ENCODE measurements around the gene SCNN1B. TPM values are rescaled to one million over a fixed set of nuclear protein-coding genes. Genes with fewer than 3 reads are reported as not detected.
"Not testable (repeated sequence)": the region's sequence is repeated elsewhere in the genome, so short reads cannot be mapped to it uniquely, and the experiment has no call there.

SCNN1B gene, protein sequence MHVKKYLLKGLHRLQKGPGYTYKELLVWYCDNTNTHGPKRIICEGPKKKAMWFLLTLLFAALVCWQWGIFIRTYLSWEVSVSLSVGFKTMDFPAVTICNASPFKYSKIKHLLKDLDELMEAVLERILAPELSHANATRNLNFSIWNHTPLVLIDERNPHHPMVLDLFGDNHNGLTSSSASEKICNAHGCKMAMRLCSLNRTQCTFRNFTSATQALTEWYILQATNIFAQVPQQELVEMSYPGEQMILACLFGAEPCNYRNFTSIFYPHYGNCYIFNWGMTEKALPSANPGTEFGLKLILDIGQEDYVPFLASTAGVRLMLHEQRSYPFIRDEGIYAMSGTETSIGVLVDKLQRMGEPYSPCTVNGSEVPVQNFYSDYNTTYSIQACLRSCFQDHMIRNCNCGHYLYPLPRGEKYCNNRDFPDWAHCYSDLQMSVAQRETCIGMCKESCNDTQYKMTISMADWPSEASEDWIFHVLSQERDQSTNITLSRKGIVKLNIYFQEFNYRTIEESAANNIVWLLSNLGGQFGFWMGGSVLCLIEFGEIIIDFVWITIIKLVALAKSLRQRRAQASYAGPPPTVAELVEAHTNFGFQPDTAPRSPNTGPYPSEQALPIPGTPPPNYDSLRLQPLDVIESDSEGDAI
- polyA plus RNA-seq (ENCODE audit: insufficient read length in 12 of 12), result 1 to 10 TPM in 2 of 12 donors, under 1 TPM in 6, not detected in 4; 0.07 to 2.6 (median 0.31) TPM
- long read RNA-seq, donor 1, result 0 reads
- long read RNA-seq, donor 2, result 0 reads
- long read RNA-seq, donor 3, result 0 reads
- long read RNA-seq, donor 4, result 0 reads
- long read RNA-seq, donor 5, result 0 reads
- long read RNA-seq, donor 6, result 0 reads
- long read RNA-seq, donor 7, result 0 reads
- long read RNA-seq, donor 8, result 0 reads
- long read RNA-seq, donor 9, partial matches to known transcripts, result 7 of 7 reads
- long read RNA-seq, donor 9, other reads (novel, unspliced or antisense), result 0 of 7 reads
- long read RNA-seq, donor 10, result 0 reads
- long read RNA-seq, donor 11, result 0 reads

DNA sequence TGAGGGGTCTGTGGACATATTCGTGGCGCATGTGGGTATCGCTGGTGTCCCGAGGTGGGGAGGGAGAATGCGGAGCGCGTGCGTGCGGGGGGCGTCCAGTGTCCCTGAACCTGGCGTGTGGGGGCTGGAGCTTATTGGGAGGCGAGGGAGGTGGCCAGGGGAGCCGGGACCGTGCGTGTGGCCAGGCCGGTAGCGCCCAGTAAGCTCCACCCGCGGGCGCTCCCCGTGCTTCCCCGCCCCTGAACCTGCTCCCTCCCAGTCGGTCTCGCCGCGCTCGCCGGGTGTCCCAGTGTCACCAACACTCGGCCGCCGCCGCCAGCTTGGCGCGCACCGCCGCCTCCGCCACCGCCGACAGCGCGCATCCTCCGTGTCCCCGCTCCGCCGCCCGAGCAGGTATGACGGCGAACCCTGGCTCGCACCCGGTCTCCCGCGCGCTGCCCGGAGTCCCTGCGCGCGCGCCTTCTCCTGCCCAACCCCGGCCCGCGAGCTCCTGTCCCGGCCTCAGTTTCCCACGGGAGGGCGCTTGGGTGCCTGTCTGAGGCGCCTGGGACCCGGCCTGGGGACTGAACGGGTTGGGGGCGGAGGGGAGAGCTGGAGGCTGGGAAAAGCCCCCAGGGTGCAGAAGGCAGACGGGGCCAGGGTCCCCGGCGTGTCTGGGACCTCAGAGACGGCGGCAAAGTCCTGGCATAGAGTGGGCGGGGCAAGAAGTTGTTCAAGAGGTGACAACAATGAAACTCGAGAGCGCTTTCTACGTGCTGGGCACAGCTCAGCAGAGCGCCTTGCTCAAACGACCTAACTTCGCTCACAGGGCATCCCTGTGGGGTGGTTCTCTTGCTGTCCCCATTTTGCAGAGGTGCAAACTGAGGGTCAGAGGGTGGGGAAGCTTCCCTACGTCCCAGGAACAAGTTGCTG, at the start of gene SCNN1B:
Gene SCNN1B (plus strand): TSS at position 258 of the 912 bp plus-strand sequence. CDS start 46,298 bp downstream, outside the sequence.
- DNase-seq, result no peak

DNA sequence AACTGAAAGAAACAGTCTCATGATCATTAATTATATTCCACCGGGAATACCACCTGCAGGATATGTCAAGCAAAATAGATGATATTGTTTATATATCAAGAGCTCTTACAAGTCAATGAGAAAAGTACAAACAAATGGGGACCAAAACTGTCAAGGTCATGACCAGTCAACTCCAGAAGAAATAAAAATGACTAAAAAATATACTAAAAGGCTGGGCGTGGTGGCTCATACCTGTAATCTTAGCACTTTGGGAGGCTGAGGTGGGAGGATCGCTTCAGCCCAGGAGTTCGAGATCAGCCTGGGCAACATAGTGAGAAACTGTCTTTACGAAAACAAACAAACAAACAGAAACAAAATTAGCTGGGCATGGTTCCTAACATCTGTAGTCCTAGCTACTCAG, 49.8 kb upstream of the SCNN1B start:
- DNase-seq, result no peak

DNA sequence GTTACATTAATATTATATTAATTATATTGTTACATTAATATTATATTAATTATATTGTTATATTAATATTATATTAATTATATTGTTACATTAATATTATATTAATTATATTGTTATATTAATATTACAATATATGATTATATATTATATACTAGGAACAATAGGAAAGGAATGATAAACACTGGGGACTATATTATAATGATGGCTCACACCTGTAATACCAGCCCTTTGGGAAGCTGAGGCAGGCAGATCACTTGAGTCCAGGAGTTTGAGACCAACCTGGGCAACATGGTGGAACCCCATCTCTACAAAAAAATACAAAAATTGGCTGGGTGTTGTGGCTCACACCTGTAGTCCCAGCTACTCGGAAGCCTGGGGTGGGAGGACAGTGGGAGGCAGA, 48.5 kb upstream of the SCNN1B start:
- not testable (repeated sequence) for DNase-seq

DNA sequence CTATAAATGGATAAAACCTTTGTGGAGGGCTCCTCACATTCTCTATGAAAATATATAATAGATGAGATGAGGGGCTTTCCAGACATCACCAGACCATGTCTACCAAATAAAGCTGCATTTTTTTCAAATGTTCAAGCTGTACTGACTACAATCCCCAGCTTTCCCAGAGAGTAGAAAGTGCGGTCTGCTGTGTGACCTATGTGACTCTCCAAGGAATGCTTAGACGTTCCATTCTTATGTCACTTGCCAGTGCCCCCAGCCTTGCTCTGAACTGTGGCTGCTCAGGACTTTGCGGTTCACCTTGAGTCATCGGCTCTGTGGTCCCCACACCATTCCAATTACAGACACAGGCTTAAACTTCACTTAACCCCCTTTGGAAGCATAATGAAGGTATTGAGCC, 47.8 kb upstream of the SCNN1B start:
- DNase-seq, result no peak

DNA sequence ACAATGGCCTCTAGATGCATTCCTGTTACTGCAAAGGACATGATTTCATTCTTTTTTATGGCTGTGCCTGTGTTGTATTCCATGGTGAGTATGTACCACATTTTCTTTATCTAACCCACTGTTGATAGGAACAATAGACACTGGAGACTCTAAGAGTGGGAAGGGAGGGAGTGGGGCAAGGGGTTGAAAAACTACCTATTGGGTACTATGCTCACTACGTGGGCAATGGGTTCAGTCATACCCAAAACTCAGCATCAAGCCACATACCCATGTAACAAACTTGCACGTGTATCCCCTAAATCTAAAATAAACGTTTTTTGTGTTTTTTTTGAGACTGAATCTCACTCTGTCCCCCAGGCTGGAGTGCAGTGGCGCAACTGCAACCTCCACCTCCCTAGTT, 47.1 kb upstream of the SCNN1B start:
- no peak for DNase-seq

DNA sequence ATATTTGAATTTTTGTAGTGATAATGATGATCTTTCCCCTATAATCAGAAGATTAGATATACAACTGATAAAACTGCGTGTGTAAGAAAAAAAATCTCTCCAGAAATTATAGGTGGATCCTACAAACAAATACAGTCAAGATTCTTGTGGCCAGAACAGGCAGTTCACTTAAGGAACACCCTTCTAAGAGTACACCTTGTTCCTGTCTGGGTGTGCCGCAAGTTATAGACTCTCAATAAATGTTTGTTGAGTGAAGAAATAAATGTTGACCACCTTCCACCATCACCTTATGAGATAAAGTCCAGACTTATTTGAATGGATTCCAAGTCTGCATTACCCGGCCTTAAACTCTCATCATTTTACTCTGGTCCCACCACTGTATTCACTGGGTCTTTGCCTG, 45.7 kb upstream of the SCNN1B start:
- no peak for DNase-seq

DNA sequence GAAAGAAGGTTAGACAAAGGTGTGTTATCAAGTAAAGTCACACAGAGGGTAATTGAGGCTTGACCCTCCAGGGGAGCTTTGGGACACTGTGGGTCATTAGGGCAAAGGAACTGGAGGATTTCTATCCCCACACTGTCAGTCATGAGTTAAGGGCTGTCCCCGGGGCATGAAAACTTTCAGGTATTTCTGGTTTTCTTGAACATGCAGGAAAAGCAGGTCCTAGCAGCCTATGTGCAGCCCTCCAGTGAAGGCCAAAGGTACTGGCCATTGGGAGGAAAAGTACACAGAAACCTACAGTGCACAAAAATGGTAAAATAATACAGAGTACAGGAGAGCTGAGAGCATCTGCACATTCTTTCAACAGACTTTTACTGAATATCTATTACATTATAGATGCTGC, 44.4 kb upstream of the SCNN1B start:
- DNase-seq, result no peak

DNA sequence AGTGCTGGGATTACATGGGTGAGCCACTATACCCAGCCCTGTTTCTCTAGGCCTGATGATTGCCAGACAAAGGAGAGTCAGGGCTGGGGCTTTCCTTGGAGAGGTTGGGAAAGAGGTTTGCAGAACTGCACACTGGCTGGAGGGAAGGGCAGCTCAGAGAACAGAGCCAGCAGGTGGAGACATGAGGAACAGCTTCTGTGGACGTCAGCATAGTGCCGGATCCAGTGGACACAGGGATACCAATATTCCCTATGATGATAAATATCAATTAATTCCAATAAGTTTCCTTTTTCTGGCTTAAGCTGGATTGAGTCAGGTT, 43.2 kb upstream of the SCNN1B start:
- DNase-seq, result no peak

DNA sequence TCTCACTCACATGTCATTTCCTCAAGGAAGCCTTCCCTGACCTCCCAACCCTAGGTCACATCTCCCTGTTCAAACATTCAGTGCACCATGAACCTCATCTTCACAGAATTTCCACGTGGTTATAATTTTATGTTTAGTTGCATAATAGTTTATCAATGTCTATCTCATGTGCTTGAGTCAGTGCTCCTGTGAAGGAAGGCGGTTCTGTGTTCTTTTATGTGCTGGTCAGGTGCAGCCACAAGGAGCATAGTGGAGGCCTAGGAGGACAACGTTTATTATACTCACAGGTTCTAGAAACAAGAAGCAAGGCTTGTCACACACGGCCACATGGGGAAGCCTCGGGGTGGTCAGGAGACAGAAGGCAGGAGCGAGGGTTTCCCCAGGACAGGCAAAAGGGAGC, 34.5 kb upstream of the SCNN1B start:
- DNase-seq, result no peak

DNA sequence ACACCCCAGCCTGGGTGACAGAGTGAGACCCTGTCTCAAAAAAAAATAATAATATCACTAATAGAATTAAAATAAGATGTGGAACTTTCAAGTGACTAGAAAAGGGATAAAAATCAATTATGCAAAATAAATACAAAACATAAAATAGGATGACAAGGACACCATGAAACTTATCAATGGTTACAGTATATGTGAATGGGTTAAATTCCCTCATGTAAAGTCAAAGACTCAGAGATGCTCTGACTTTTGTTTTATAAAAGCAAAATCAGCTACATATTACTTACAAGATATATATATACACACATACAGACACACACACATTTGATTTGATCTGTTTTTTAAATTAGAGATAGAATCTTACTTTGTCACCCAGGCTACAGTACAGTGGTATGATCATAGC, 33.5 kb upstream of the SCNN1B start:
- no peak for DNase-seq

DNA sequence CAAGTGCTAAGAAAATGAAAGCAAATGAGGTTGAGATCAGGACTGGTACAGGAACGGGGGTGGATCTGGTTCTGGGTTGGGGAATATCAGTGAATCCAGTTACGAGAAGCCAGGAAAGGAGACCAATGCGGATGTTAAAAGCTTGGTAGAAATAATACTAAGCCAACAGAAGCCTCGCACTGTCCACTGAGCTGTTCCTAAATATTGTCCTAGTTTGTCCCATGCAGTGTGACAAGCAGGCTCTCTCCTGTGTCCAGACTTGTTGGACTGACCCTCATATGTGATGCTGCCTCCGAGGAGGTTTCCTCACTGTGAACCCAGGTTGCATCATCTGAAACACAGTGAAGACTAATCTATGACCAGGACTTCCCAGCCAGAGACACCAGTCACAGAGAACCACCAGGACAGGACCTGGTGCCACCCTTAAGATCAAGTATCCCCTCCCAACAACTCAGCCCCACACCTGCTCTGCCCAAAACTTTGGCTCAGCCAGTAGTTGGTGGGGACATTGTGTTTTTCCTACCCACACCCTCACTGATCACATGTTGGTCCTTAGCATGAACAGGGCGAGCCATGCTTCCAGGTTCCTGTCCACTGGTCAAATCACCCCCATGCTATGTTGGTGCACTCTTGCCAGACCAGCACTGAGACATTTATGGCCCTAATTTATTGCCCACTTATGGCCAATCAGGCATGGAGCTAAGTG, 32.7 kb upstream of the SCNN1B start:
- DNase-seq, result no peak

DNA sequence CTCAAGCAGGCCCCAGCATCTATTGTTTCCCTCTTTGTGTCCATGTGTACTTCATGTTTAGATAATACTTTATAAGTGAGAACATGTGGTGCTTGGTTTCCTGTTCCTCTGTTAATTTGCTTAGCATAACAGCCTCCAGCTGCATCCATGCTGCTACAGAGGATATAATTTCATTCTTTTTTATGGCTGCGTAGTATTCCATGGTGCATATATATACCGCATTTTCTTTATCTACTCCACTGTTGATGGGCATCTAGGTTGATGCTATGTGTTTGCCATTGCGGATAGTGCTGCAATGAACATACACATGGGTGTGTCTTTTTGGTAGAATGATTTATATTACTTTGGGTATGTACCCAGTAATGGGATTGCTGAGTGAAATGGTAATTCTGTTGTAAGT, 31.4 kb upstream of the SCNN1B start:
- DNase-seq, result no peak

DNA sequence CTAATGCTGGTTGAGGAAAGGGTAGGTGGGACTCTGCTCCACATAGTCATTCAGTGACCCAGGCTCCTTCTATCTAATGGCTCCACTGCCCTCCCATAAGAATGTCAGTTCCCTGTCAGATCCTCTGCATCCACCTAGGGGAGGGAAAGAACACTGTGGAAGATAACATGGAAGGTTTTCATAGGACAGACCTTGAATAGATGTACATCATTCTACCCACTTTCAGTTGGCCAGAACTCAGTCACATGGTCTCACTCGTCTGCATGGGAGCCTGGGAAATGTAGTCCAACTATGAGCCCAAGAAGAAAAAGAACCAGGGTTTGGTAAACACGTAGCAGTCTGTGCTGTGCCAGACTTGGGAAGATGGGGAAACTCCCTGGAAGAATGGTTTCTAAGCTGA, 27.1 kb upstream of the SCNN1B start:
- no peak for DNase-seq

DNA sequence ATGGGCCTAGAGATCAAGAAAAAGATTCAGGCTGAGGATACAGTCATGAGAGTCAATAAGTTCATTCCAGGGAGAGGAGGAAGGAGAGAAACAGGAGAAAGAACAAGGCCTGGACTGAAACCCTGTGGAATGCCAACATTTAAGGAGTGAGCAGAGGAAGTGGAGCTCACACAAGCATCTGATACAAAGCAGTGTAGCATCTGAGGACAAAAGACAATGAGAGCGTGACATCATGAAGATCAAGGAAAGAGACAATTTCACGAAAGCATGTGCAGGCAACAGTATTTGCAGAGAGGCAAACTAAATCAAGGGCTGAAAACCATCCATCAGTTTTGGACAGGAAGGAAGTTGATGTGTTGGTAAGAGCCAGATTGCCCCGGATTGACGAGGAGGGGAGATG, 25.3 kb upstream of the SCNN1B start:
- no peak for DNase-seq

DNA sequence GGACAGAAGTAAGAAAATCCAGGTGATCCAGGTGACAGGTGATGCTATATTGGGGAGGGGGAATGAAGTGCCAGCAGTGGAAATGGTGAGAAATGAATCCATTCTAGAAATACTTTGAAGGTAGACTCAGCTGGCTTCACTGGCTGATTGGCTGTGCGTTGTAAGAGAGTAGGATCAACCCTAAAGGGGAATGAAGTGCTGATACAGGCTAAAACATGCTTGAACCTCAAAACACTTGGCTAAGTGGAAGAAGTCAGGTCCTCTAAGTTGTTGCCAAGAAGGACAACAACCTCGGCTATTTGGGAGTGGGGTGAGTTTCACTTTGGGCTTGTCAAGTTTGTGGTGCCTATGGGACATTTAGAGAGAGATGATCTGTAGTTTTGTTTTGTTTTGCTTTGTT, 24.1 kb upstream of the SCNN1B start:
- no peak for DNase-seq

DNA sequence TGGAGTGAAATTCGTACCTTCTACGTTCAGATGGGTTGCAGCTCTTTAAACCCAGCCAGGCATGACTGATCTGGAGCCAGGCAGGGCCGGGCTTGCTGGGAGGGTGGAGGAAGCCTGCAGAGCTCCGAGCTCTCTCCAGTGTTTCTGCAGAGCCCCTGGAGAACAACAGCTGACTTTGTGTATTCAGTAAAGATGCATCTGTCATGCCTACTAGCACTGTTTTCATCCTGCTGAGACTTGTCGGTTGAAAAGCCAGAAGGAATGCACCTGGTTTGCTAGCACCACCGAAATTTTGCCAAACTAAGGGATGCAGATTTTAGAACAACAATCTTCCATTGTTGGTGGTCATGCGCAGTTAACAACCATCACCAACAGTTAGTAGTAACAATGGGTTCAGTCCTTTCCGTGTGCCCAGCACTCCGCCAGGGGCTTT, 22.4 kb upstream of the SCNN1B start:
- no peak for DNase-seq

DNA sequence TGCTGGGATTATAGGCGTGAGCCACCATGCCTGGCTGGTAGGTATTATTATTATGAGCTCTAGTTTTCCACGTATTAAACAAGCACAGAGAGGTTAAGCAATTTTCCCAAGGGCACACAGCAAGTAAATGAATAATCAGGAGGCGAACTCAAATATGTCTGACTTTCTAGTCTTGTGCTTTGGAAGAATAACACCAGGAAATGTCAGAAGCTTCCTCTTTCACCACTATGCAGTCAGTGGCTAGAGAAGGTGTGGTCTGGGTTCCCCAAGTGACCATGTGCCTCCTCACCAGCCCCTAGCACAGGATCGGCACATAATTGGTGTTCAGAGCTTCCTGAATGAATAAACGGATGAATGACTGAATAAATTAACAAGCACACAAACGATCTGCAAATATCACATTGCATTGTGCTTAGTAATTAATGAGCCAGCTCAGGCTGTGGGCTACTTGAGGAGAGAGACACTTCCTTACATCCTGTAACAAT, 21.6 kb upstream of the SCNN1B start:
- no peak for DNase-seq

DNA sequence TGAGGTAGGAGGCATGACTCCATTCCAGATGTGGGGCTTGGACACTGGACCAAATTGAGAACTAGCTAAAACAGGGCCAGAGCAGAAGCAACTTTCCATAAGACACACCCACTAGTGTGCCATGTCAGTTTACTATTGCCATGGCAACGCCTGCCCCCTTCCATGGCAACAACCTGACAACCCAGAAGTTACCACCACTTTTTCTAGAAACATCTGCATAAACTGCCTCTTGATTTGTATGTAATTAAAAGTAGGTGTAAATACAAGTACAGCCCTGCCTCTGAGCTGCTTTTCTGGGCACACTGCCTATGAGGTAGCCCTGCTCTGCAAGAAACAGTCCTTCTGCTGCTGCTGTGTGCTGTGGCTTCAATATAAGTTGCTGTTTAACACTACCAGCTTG, 19.5 kb upstream of the SCNN1B start:
- DNase-seq, result no peak

DNA sequence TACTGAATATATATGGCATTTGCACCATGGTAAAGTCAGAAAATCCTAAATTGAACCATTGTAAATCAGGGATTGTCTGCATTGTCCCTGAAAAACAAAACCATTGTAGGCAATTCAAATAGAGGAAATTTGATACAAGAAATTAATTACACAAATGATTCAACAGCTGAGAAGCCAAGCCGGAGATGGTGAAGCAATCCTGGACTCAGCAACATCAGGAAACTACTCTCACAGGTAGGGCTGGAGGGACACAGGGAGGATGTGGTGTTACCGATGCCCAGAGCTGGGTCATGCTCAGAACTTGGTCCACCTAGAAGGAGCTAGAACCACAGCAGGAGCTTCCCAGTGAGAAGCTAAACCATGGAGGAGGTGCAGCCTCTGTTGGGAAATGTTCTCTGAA, 18.5 kb upstream of the SCNN1B start:
- DNase-seq, result no peak

DNA sequence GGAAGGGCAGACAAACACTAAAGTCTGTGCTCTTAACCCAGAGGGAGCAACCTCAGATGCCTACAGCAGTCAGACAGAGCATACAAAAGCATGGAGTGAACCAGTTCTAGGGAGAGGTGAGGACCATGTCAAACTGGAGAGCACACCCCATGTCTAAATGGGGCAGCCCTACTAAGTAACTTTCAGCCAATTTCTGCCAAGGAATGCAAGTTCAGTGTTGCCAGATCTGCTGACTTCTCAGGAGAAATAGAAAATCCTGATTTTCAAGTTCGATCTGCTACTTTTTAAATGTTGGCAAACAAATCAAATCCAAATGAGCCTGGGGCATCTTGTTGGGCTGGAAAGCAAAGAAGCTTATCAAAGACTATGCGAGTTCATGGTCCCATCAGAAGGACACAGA, 17.5 kb upstream of the SCNN1B start:
- DNase-seq, result no peak

DNA sequence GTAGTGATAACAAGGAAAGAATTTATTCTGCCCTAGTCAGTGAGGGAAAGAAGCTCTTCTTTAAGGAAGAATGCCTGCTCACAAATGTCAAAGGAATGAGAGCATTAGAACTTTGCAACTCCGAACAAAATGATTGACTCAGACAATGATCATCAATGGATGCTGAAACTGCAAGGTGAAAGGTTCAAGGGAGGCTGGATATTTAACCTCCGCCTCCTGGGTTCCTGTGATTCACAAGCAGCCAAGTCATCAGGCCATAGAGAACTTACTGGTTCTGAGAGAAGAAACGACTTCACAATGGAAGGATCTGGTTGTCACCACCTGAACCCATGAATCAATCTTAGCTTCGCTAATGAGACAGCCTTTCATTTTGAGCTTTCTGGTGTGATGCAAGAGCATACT, 16.0 kb upstream of the SCNN1B start:
- DNase-seq, result no peak

All from muscle of arm (tissue), 14 donors.